NCI-H460 (cell line): ENCODE measurements around the gene UNC13B. TPM values are rescaled to one million over a fixed set of nuclear protein-coding genes. Genes with fewer than 3 reads are reported as not detected.
"Not testable (repeated sequence)": the region's sequence is repeated elsewhere in the genome, so short reads cannot be mapped to it uniquely, and the experiment has no call there.

ENCODE experiments used
- DNase-seq: peaks from one replicate; pipeline ENCODE4 v3.0.0-alpha.2; 2016; ENCODE audit warnings: low read depth; ENCODE audit errors: extremely low read depth
- total RNA-seq: library from RNA; depleted of rRNA; stranded (reverse); fragments of >200 nt; shearing (Covaris generic); gene quantifications from 2 replicates; pipeline ENCODE4 v1.2.3, GENCODE V29; 2014

Gene UNC13B
- total RNA-seq, 1 experiment from 2014 or later: 7.7 TPM

GRCh38 chr9:35364817-35365585, 203.2 kb downstream of the UNC13B start:
- no peak for DNase-seq

GRCh38 chr9:35366627-35367026, 204.8 kb downstream of the UNC13B start:
- DNase-seq: no peak

GRCh38 chr9:35367451-35367850, 205.6 kb downstream of the UNC13B start:
- DNase-seq: no peak

GRCh38 chr9:35370241-35370640, 208.4 kb downstream of the UNC13B start:
- DNase-seq: no peak

GRCh38 chr9:35374436-35374835, 212.6 kb downstream of the UNC13B start:
- no peak for DNase-seq

- DNase-seq: no peak
Observed at GRCh38 chr9:35374910-35375309, 213.1 kb downstream of the UNC13B start.

GRCh38 chr9:35380039-35380438, 218.2 kb downstream of the UNC13B start:
- no peak for DNase-seq

GRCh38 chr9:35380619-35381018, 218.8 kb downstream of the UNC13B start:
- DNase-seq: no peak

- DNase-seq: no peak
Observed at GRCh38 chr9:35385042-35385441, 223.2 kb downstream of the UNC13B start.

- DNase-seq: no peak
Observed at GRCh38 chr9:35395076-35395705, 233.4 kb downstream of the UNC13B start.

- DNase-seq: no peak
Observed at GRCh38 chr9:35395706-35396101, 233.9 kb downstream of the UNC13B start.

GRCh38 chr9:35396560-35397215, 234.9 kb downstream of the UNC13B start:
- no peak for DNase-seq

- DNase-seq: no peak
Observed at GRCh38 chr9:35397216-35397698, 235.4 kb downstream of the UNC13B start.

- DNase-seq: no peak
Observed at GRCh38 chr9:35397923-35398322, 236.1 kb downstream of the UNC13B start.

GRCh38 chr9:35398651-35399335, 237.0 kb downstream of the UNC13B start:
- no peak for DNase-seq

GRCh38 chr9:35404865-35405264, 243.1 kb downstream of the UNC13B start:
- no peak for DNase-seq

GRCh38 chr9:35406183-35406959, 244.6 kb downstream of the UNC13B start:
- DNase-seq: no peak

GRCh38 chr9:35407846-35408245, 246.0 kb downstream of the UNC13B start:
- no peak for DNase-seq

GRCh38 chr9:35409434-35409833, 247.6 kb downstream of the UNC13B start:
- DNase-seq: not testable (repeated sequence)

- DNase-seq: no peak
Observed at GRCh38 chr9:35414889-35415288, 253.1 kb downstream of the UNC13B start.
